SJSA1 (cell line): ENCODE data around the gene PLEKHA5. TPM values are rescaled to one million over a fixed set of nuclear protein-coding genes. Genes with fewer than 3 reads are reported as not detected.
"Not testable (repeated sequence)": the region's sequence is repeated elsewhere in the genome, so short reads cannot be mapped to it uniquely, and the experiment has no call there.

Experiments
- DNase-seq, 2 experiments: peaks; one replicate each; pipeline ENCODE4 v3.0.0-alpha.2; 2015 to 2020; ENCODE audit warnings: low spot score in 2 of 2, low read depth in 1 of 2
- H3K27ac ChIP-seq: fragments of 250-450 bp; sonication (Bioruptor Pico); 2 replicates; pipeline ENCODE4 v1.5.1; 2020; ENCODE audit warnings: mild to moderate bottlenecking, moderate library complexity
- H3K27me3 ChIP-seq: fragments of 250-450 bp; sonication (Bioruptor Pico); replicated peaks from 2 replicates; pipeline ENCODE4 v1.5.1; 2020; ENCODE audit warnings: mild to moderate bottlenecking, moderate library complexity
- H3K36me3 ChIP-seq: fragments of 250-450 bp; sonication (Bioruptor Pico); 2 replicates; pipeline ENCODE4 v1.5.1; 2020; ENCODE audit warnings: mild to moderate bottlenecking
- H3K4me1 ChIP-seq: fragments of 250-450 bp; sonication (Bioruptor Pico); replicated peaks from 2 replicates; pipeline ENCODE4 v1.6.1; 2021; ENCODE audit warnings: mild to moderate bottlenecking
- H3K4me3 ChIP-seq: fragments of 250-450 bp; sonication (Bioruptor Pico); 2 replicates; pipeline ENCODE4 v1.5.1; 2020; ENCODE audit warnings: mild to moderate bottlenecking
- H3K9me3 ChIP-seq: fragments of 250-450 bp; sonication (Bioruptor Pico); replicated peaks from 2 replicates; pipeline ENCODE4 v1.5.1; 2020; ENCODE audit warnings: mild to moderate bottlenecking
- total RNA-seq: library from RNA; depleted of rRNA; stranded (reverse); fragments of >200 nt; shearing (Covaris generic); gene quantifications from 2 replicates; pipeline ENCODE4 v1.2.3, GENCODE V29; 2014

Gene PLEKHA5
- total RNA-seq, 1 experiment from 2014 or later = 21.1 TPM

GRCh38 chr12:19373586-19373985, 244.1 kb downstream of the PLEKHA5 start:
- peaks cover 22% of the 10 kb centered on the region for H3K36me3 ChIP-seq
- H3K4me3 ChIP-seq = no peak overlapping the region
- DNase-seq = no peak
- no peaks in the 10 kb centered on the region for H3K4me1 ChIP-seq
- no peaks in the 10 kb centered on the region for H3K27me3 ChIP-seq
- no peaks in the 10 kb centered on the region for H3K9me3 ChIP-seq
- no peak overlapping the region for H3K27ac ChIP-seq

DNA sequence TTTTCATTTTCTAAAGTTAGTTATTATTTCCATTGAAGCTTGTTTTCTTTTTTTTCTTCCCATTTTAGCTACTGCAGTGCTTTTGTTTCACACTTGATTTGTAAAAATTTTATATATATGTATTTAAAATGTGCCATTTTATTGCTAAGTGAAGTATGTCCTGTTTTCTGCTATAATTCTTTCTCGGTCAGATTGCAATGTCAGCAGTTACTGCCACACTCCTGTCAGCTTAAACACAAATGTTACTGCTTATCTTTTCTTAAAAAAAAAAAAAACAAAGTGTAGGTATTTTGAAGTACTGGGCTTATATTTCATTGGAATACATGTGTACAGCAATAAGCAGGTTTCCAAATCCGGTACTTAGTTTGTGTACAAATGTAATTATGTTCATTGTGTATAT, 246.4 kb downstream of the PLEKHA5 start:
- Histone ChIP-seq H3K36me3 (peaks cover 15% of the 10 kb centered on the region), H3K4me3 (no peak overlapping the region), H3K9me3 (no peaks in the 10 kb centered on the region), H3K4me1 (no peaks in the 10 kb centered on the region), H3K27me3 (no peaks in the 10 kb centered on the region), H3K27ac (no peak overlapping the region)
- no peak for DNase-seq

- Histone ChIP-seq H3K27ac (no peak overlapping the region), H3K4me3 (no peak overlapping the region), H3K36me3 (peaks cover 7% of the 10 kb centered on the region), H3K9me3 (no peaks in the 10 kb centered on the region), H3K4me1 (peaks cover 5% of the 10 kb centered on the region), H3K27me3 (no peaks in the 10 kb centered on the region)
- no peak for DNase-seq
These were observed 247.2 kb downstream of the PLEKHA5 start for GRCh38 chr12:19376691-19377090.

DNA sequence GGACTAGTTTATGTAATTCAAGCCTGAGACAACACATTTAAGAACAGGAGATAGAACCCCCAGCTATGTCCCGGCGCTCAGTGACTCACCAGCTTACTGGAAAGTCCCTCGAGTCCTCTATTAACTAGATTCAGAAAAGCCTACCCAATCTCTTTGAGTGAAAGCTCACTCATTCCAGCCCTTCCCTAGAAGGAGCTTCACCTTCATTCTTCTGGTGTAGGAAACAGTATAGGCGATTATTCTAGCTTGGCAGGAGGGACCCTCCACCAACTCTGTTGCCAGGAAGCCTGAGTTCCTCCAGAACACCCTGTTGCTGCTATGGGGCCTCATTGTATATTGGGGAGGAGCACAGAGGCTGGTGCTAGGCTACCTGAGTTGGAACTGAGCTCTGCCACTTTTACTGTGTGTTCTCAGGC, 252.6 kb downstream of the PLEKHA5 start:
- H3K27ac ChIP-seq = peak overlapping the region; percentile 54

DNA sequence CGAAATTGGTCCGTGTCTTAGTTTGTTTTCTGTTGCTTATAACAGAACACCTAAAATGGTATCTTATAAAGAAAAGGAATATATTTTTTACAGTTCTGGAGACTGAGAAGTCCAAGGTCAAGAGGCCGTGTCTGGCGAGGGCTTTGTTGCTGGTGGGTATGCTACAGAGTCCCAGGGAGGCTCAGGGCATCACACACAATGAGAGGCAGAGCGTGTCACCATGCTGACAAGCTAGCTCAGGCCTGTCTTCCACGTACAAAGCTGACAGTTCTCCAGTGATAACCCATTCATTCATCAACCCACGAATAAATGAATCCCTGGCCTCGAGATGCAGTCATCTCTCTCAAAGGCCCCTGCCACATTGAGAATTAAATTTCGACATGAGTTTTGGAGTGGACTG, 253.0 kb downstream of the PLEKHA5 start:
- no peaks in the 10 kb centered on the region for H3K27me3 ChIP-seq
- H3K4me3 ChIP-seq = no peak overlapping the region
- no peaks in the 10 kb centered on the region for H3K9me3 ChIP-seq
- no peak for DNase-seq
- peaks cover 13% of the 10 kb centered on the region for H3K4me1 ChIP-seq
- peak overlapping the region; percentile 54 for H3K27ac ChIP-seq
- H3K36me3 ChIP-seq = no peaks in the 10 kb centered on the region

More for the DNA sequence above, 252.6 kb downstream of the PLEKHA5 start:
- Histone ChIP-seq H3K36me3 (no peaks in the 10 kb centered on the region), H3K9me3 (no peaks in the 10 kb centered on the region), H3K4me1 (peaks cover 13% of the 10 kb centered on the region), H3K4me3 (no peak overlapping the region), H3K27me3 (no peaks in the 10 kb centered on the region)
- peak; percentile 71 to 80 for DNase-seq

DNA sequence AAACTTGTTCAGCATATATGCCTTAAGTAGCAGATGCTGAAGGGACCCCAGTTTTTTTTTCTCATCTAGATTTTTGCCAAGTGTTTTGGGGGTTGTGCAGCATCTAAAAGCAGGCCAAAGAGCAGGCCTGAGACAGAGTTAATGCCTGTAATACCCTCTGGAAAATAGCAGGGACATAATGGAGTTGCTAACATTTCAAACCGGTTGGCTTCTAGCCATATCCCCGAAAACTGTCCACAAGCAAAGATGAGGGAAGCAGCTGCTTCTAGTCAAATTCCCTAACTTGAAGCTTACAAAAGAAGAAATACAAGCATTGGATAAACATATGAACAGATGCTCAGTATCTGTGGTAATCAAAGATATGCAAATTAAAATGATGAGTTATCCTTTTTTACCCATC, 257.6 kb downstream of the PLEKHA5 start:
- no peaks in the 10 kb centered on the region for H3K27me3 ChIP-seq
- no peak for DNase-seq

GRCh38 chr12:19388131-19388549, 258.6 kb downstream of the PLEKHA5 start:
- H3K27ac ChIP-seq = no peak overlapping the region
- peaks cover 5% of the 10 kb centered on the region for H3K4me1 ChIP-seq
- H3K27me3 ChIP-seq = no peaks in the 10 kb centered on the region
- H3K4me3 ChIP-seq = no peak overlapping the region
- H3K9me3 ChIP-seq = no peaks in the 10 kb centered on the region
- no peaks in the 10 kb centered on the region for H3K36me3 ChIP-seq
- no peak for DNase-seq

More for the DNA sequence above, 257.6 kb downstream of the PLEKHA5 start:
- H3K4me1 ChIP-seq = peaks cover 9% of the 10 kb centered on the region
- no peak overlapping the region for H3K4me3 ChIP-seq
- no peaks in the 10 kb centered on the region for H3K36me3 ChIP-seq
- no peak overlapping the region for H3K27ac ChIP-seq
- no peaks in the 10 kb centered on the region for H3K9me3 ChIP-seq

DNA sequence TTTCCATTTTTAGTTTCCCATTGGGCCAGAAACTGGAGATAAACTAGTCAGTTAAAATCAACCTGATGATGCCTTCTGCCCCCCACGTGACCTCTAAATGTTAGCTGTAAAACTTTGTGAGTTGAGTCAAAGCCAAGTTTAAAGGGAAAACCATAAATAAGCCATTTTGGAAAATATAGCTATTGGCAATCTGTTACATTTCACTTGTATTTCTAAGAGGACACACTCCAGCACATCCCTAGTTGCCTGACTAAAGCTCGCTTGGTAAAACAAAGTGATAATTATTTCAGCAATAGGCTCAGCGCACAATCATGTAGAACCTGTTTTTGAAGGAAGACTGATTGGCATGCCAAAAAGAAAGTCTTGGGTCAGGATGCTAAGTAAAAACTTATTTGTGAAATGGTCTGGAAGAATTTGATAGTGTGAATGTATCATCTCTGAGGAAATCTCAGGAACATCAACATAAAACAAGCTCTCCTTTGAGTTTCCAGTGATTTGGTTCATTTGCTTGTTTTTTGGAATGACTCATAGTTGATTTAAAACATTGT, 260.6 kb downstream of the PLEKHA5 start:
- no peak overlapping the region for H3K27ac ChIP-seq
- H3K27me3 ChIP-seq = no peaks in the 10 kb centered on the region
- H3K9me3 ChIP-seq = no peaks in the 10 kb centered on the region

GRCh38 chr12:19392644-19393043, 263.1 kb downstream of the PLEKHA5 start:
- H3K9me3 ChIP-seq, H3K27ac ChIP-seq, DNase-seq, H3K27me3 ChIP-seq, H3K36me3 ChIP-seq, H3K4me3 ChIP-seq, H3K4me1 ChIP-seq: not testable (repeated sequence)

More for the DNA sequence above, 260.6 kb downstream of the PLEKHA5 start:
- DNase-seq = no peak
- peaks cover 5% of the 10 kb centered on the region for H3K4me1 ChIP-seq
- H3K4me3 ChIP-seq = no peak overlapping the region
- no peaks in the 10 kb centered on the region for H3K36me3 ChIP-seq

GRCh38 chr12:19394385-19394784, 264.9 kb downstream of the PLEKHA5 start:
- Histone ChIP-seq H3K4me1 (peaks cover 5% of the 10 kb centered on the region), H3K9me3 (no peaks in the 10 kb centered on the region), H3K27ac (no peak overlapping the region), H3K27me3 (no peaks in the 10 kb centered on the region), H3K36me3 (no peaks in the 10 kb centered on the region), H3K4me3 (no peak overlapping the region)
- DNase-seq = no peak

DNA sequence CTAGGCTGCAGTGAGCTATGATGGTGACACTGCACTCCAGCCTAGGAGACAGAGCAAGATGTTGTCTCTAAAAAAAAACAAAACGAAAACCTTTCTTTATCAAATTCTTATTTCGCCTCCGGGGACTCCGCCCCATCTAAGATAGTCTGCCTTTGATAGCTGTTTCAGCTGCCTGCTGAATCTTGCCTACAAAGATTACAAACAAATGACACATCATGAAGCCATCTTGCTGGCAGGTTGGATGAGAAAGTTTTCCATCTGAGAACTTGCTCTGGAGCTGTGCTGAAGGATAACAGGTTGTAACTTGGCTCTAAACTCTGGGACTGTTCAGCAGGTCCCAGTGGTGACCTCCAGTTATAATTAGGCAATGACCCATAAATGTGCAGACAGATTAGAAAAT, 268.0 kb downstream of the PLEKHA5 start:
- no peaks in the 10 kb centered on the region for H3K4me1 ChIP-seq
- no peak for DNase-seq
- H3K4me3 ChIP-seq = no peak overlapping the region
- no peaks in the 10 kb centered on the region for H3K27me3 ChIP-seq
- no peak overlapping the region for H3K27ac ChIP-seq
- no peaks in the 10 kb centered on the region for H3K9me3 ChIP-seq
- no peaks in the 10 kb centered on the region for H3K36me3 ChIP-seq

GRCh38 chr12:19398376-19399363, 269.1 kb downstream of the PLEKHA5 start:
- Histone ChIP-seq H3K4me3 (no peak overlapping the region), H3K27ac (no peak overlapping the region), H3K4me1 (peaks cover 7% of the 10 kb centered on the region), H3K36me3 (no peaks in the 10 kb centered on the region), H3K27me3 (no peaks in the 10 kb centered on the region), H3K9me3 (no peaks in the 10 kb centered on the region)
- DNase-seq = no peak

DNA sequence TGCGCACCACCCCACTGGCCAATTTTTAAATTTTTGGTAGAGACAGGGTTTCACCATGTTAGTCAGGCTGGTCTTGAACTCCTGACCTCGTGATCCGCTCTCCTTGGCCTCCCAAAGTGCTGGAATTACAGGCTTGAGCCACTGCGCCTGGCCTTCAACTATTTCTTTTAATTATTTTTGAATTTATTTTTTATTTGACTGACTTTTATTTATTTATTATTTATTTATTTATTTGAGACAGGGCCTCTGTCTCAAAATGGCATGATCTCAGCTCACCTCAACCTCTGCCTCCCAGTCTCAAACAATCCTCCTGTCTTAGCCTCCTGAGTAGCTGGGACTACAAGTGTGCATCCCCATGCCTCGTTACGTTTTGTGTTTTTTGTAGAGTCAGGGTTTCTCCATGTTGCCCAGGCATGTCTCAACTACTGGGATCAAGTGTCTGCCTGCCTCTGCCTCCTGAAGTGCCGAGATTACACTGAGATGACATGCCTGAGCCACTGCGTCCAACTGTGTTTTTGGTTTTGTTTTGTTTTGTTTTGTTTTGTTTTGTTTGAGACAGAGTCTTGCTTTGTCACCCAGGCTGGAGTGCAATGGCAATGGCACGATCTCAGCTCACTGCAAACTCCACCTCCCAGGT, 271.2 kb downstream of the PLEKHA5 start:
- not testable (repeated sequence) for H3K4me1 ChIP-seq, H3K9me3 ChIP-seq, H3K36me3 ChIP-seq, DNase-seq, H3K4me3 ChIP-seq, H3K27ac ChIP-seq, H3K27me3 ChIP-seq

- DNase-seq = no peak
These were observed 272.7 kb downstream of the PLEKHA5 start for GRCh38 chr12:19402211-19402610.

More at GRCh38 chr12:19402211-19402610, 272.7 kb downstream of the PLEKHA5 start:
- Histone ChIP-seq H3K36me3 (no peaks in the 10 kb centered on the region), H3K9me3 (no peaks in the 10 kb centered on the region), H3K4me1 (peaks cover 7% of the 10 kb centered on the region), H3K27me3 (no peaks in the 10 kb centered on the region), H3K4me3 (no peak overlapping the region), H3K27ac (no peak overlapping the region)
